B cell (primary cell): Measurements from ENCODE around the gene CRLF2. TPM values are rescaled to one million over a fixed set of nuclear protein-coding genes. Genes with fewer than 3 reads are reported as not detected.
A peak's percentile ranks its signal among the peaks of the same experiment; 100 is the strongest.

Source experiments
- ATAC-seq: fragments of 200-7000 bp; cut with Tn5 transposase; one replicate; pipeline ENCODE4 v1.10.0; 2021; ENCODE audit warnings: low read depth, mild to moderate bottlenecking, moderate number of reproducible peaks, moderate library complexity
- CTCF ChIA-PET: fragments of 350-600 bp; sonication (Branson Sonifier 250); formaldehyde crosslinking; loops from one replicate; lab custom pipeline; 2021; ENCODE audit warnings: antibody characterized with exemption, inconsistent platforms; lab: Charles Lee
- POLR2A ChIA-PET: fragments of 350-600 bp; sonication (Branson Sonifier 250); formaldehyde crosslinking; loops from one replicate; lab custom pipeline; 2021; ENCODE audit warnings: antibody characterized with exemption; lab: Charles Lee
- DNase-seq: peaks from one replicate; pipeline ENCODE4 v3.0.0; 2013
- H2AFZ ChIP-seq: 2 replicates; pipeline ENCODE4 v1.6.1; 2012; ENCODE audit warnings: mild to moderate bottlenecking, low read depth, low read length; ENCODE audit not compliant: insufficient read depth, poor library complexity, severe bottlenecking
- H3K27ac ChIP-seq, 2 donors: 1 replicate in 1 of 2; 2 replicates in 1 of 2; pipeline ENCODE4 v1.5.1; 2012 to 2013; ENCODE audit warnings: low read length in 2 of 2, mild to moderate bottlenecking in 2 of 2, moderate library complexity in 1 of 2
- H3K27me3 ChIP-seq, 4 experiments: fragments of 200-600 bp in 1 of 4; sonication (generic) in 1 of 4; replicated peaks in 1 of 4; 1 replicate in 2 of 4; 2 replicates in 2 of 4; pipeline versions ENCODE4 v1.6.1 to v1.7.0; 2013 to 2016; ENCODE audit warnings: low read length in 3 of 4, mild to moderate bottlenecking in 2 of 4, mixed read lengths in 1 of 4, moderate library complexity in 1 of 4; ENCODE audit not compliant: insufficient read depth in 4 of 4, control insufficient read depth in 3 of 4; ENCODE audit errors: control extremely low read depth in 1 of 4
- H3K36me3 ChIP-seq, 2 experiments: replicated peaks in 1 of 2; 1 replicate in 1 of 2; 2 replicates in 1 of 2; pipeline versions ENCODE4 v1.6.1 to v1.7.1; 2013; ENCODE audit warnings: low read length in 1 of 2; ENCODE audit not compliant: insufficient read depth in 2 of 2, control insufficient read depth in 1 of 2; ENCODE audit errors: control extremely low read depth in 1 of 2, extremely low read depth in 1 of 2
- H3K4me1 ChIP-seq, 2 donors: fragments of 200-600 bp in 1 of 2; sonication (generic) in 1 of 2; 1 replicate in 1 of 2; 2 replicates in 1 of 2; pipeline versions ENCODE4 v1.5.1 to v1.6.1; 2013 to 2017; ENCODE audit warnings: low read length in 2 of 2; ENCODE audit not compliant: control insufficient read depth in 2 of 2, insufficient read depth in 2 of 2
- H3K4me2 ChIP-seq: replicated peaks from 2 replicates; pipeline ENCODE3; 2012; ENCODE audit warnings: mild to moderate bottlenecking, low read depth, low read length; ENCODE audit not compliant: poor library complexity, severe bottlenecking
- H3K4me3 ChIP-seq, 5 experiments: fragments of 200-600 bp in 1 of 5; sonication (generic) in 1 of 5; 1 replicate in 3 of 5; 2 replicates in 2 of 5; pipeline versions ENCODE4 v1.5.1 to v1.7.0; 2011 to 2016; ENCODE audit warnings: low read length in 4 of 5, mild to moderate bottlenecking in 4 of 5, low read depth in 2 of 5, control low read depth in 1 of 5, moderate library complexity in 1 of 5; ENCODE audit not compliant: insufficient read depth in 1 of 5; ENCODE audit errors: control extremely low read depth in 1 of 5, extremely low read depth in 1 of 5
- H3K79me2 ChIP-seq: fragments of 200-600 bp; sonication (generic); one replicate; pipeline ENCODE4 v1.6.0; 2016; ENCODE audit warnings: low read length; ENCODE audit not compliant: control insufficient read depth, insufficient read depth
- H3K9ac ChIP-seq: fragments of 200-600 bp; sonication (generic); 2 replicates; pipeline ENCODE4 v1.6.1; 2017; ENCODE audit warnings: mild to moderate bottlenecking, low read length, moderate library complexity
- H3K9me3 ChIP-seq, 3 donors: one replicate each; pipeline versions ENCODE4 v1.6.1 to v1.7.1; 2013; ENCODE audit warnings: low read length in 2 of 3; ENCODE audit not compliant: control insufficient read depth in 2 of 3, insufficient read depth in 1 of 3; ENCODE audit errors: control extremely low read depth in 1 of 3
- H4K20me1 ChIP-seq: 2 replicates; pipeline ENCODE4 v1.6.0; 2012; ENCODE audit warnings: mild to moderate bottlenecking, low read length; ENCODE audit not compliant: insufficient read depth, control insufficient read depth, poor library complexity, severe bottlenecking
- H3K27ac Mint-ChIP-seq: one replicate; pipeline ENCODE4 v1.8.0; 2021; ENCODE audit warnings: mixed read lengths
- H3K27me3 Mint-ChIP-seq: one replicate; pipeline ENCODE4 v1.8.0; 2021; ENCODE audit warnings: mixed read lengths
- H3K4me1 Mint-ChIP-seq: one replicate; pipeline ENCODE4 v1.8.0; 2021; ENCODE audit warnings: mixed read lengths
- H3K4me3 Mint-ChIP-seq: one replicate; pipeline ENCODE4 v1.8.0; 2021; ENCODE audit warnings: mixed read lengths
- H3K9me3 Mint-ChIP-seq: one replicate; pipeline ENCODE4 v1.8.0; 2022; ENCODE audit warnings: mixed read lengths; ENCODE audit not compliant: insufficient read depth
- EZH2 ChIP-seq: IDR thresholded peaks from 2 replicates; pipeline ENCODE4 v1.6.1; 2012; ENCODE audit warnings: borderline replicate concordance, low read depth, mild to moderate bottlenecking, moderate library complexity, low read length; ENCODE audit not compliant: insufficient read depth, poor library complexity, severe bottlenecking
- WGBS: methylation state at CpG from one replicate; pipeline ENCODE4 v1.1.5; 2013; ENCODE audit warnings: missing lambda C conversion rate; ENCODE audit not compliant: insufficient coverage; 5-methylcytosine and 5-hydroxymethylcytosine counted together
- intact Hi-C: fragments of 100-400 bp; cut with micrococcal nuclease; formaldehyde crosslinking; loops from one replicate; pipeline ENCODE4 v1.10.0; 2022
- polyA plus RNA-seq: library from polyadenylated mRNA; depleted of rRNA; stranded (reverse); fragments of >200 nt; gene quantifications from 2 replicates; pipeline ENCODE4 v1.2.3, GENCODE V29; 2012
- total RNA-seq, 2 donors: library from RNA; stranded (reverse); fragments of 120-200 nt in 1 of 2; gene quantifications; 1 replicate in 1 of 2; 2 replicates in 1 of 2; pipeline versions ENCODE4 v1.2.3 to v1.2.4, GENCODE V29; 2013 to 2022
- TF ChIP-seq, protein P1 (sequence below): fragments of 200-600 bp; IDR thresholded peaks from one replicate; pipeline ENCODE4 v1.8.0; 2022; ENCODE audit warnings: antibody characterized with exemption, mild to moderate bottlenecking

The CRLF2 gene
- total and polyA plus RNA-seq, 2 donors (not counting 1 experiment from before 2014, with no cell fraction given): not detected

DNA sequence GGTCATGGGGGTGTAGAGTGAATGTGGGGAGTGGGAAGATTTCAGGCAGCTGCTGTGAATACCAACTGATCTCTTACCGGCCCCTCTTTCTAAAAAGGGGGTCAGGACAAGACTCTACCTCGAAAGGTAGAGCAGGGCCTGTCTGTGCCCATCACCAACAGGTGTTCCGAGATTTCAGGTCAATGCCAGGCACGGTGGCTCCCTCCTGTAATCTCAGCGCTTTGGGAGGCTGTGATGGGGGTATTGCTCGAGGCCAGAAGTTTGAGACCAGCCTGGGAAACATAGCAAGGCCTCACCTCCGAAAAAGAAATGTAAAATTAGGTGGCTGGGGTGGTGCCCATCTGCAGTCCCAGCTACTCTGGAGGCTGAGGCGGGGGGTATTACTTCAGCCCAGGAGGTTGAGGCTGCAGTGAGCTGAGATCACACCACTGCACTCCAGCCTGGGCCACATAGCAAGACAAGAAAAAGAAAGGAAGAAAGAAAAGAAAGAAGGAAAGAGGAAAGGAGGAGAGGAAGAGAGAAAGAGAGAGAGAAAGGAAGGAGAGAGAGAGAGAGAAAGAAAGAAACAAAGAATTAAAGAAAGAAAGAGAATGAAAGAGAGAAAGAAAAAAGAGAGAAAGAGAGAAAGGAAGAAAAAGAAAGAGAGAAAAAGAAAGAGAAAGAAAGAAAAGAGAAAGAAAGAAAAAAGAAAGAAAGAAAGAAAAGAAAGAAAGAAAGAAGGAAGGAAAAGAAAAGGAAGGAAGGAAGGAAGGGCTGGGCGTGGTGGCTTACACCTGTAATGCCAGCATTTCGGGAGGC lies 50.1 kb downstream of the CRLF2 start:
- Mint-ChIP-seq H3K4me1 (peaks cover 7% of the 10 kb centered on the region), H3K4me3 (no peak overlapping the region), H3K27ac (no peak overlapping the region), H3K9me3 (no peaks in the 10 kb centered on the region), H3K27me3 (peaks cover 11% of the 10 kb centered on the region)
- Histone ChIP-seq H4K20me1 (no peaks in the 10 kb centered on the region), H3K79me2 (no peaks in the 10 kb centered on the region), H3K4me3 (no peak overlapping the region), H3K4me1 (peaks cover 0 to 9% of the 10 kb centered on the region in 2 donors), H3K4me2 (no peak overlapping the region), H3K27ac (no peak overlapping the region), H3K27me3 (peaks cover 0 to 4% (median 0%) of the 10 kb centered on the region in 4 experiments), H3K9ac (no peak overlapping the region), H3K9me3 (peaks cover 0 to 9% (median 0%) of the 10 kb centered on the region in 3 donors), H3K36me3 (no peaks in the 10 kb centered on the region), H2AFZ (no peak overlapping the region)
- no peak for TF ChIP-seq EZH2
- TF ChIP-seq, protein P1, sequence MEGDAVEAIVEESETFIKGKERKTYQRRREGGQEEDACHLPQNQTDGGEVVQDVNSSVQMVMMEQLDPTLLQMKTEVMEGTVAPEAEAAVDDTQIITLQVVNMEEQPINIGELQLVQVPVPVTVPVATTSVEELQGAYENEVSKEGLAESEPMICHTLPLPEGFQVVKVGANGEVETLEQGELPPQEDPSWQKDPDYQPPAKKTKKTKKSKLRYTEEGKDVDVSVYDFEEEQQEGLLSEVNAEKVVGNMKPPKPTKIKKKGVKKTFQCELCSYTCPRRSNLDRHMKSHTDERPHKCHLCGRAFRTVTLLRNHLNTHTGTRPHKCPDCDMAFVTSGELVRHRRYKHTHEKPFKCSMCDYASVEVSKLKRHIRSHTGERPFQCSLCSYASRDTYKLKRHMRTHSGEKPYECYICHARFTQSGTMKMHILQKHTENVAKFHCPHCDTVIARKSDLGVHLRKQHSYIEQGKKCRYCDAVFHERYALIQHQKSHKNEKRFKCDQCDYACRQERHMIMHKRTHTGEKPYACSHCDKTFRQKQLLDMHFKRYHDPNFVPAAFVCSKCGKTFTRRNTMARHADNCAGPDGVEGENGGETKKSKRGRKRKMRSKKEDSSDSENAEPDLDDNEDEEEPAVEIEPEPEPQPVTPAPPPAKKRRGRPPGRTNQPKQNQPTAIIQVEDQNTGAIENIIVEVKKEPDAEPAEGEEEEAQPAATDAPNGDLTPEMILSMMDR: peak; percentile 38
- no peak for ATAC-seq
- POLR2A ChIA-PET: no interaction called here
- no peak for DNase-seq
- WGBS: 83% methylated on average over 8 of the region's 10 CpGs
- CTCF ChIA-PET: no interaction called here
- intact Hi-C loops: no loop called here

DNA sequence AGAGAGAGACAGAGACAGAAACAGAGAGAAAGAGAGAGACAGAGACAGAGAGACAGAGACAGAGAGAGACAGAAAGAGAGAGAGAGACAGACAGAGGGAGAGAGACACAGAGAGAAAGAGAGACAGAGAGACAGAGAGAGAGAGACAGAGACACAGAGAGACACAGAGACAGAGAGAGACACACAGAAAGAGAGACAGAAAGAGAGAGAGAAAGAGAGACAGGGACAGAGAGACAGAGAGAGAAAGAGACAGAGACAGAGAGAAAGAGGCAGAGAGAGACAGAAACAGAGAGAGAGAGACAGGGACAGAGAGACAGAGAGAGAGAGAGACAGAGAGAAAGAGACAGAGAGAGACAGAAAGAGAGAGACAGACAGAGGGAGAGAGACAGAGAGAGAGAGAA lies 52.9 kb downstream of the CRLF2 start:
- ChIA-PET POLR2A (no interaction called here), CTCF (no interaction called here)
- Histone ChIP-seq H3K9me3 (peaks cover 0 to 7% (median 0%) of the 10 kb centered on the region in 3 donors), H3K27ac (no peak overlapping the region), H4K20me1 (no peaks in the 10 kb centered on the region), H3K36me3 (no peaks in the 10 kb centered on the region), H3K4me1 (peaks cover 0 to under 1% of the 10 kb centered on the region in 2 donors), H3K4me3 (no peak overlapping the region), H3K79me2 (no peaks in the 10 kb centered on the region), H3K9ac (no peak overlapping the region), H3K4me2 (no peak overlapping the region), H3K27me3 (no peaks in the 10 kb centered on the region), H2AFZ (peak overlapping the region; percentile 19)
- DNase-seq (no peak), ATAC-seq (no peak)
- Mint-ChIP-seq H3K27me3 (peaks cover 4% of the 10 kb centered on the region), H3K4me1 (peaks cover 1% of the 10 kb centered on the region), H3K27ac (no peak overlapping the region), H3K4me3 (no peak overlapping the region), H3K9me3 (no peaks in the 10 kb centered on the region)
- intact Hi-C loops: no loop called here
- TF ChIP-seq, protein P1: no peak
- TF ChIP-seq EZH2: no peak
